HepG2 (cell line): Measurements from ENCODE around the gene RGS19. TPM values are rescaled to one million over a fixed set of nuclear protein-coding genes. Genes with fewer than 3 reads are reported as not detected.
A peak's percentile ranks its signal among the peaks of the same experiment; 100 is the strongest.

ENCODE experiments used
- E2F2 ChIP-seq: sonication (generic); formaldehyde crosslinking; IDR thresholded peaks from 2 replicates; pipeline ENCODE4 v1.4.0; 2020; ENCODE audit warnings: missing genetic modification reagents, borderline replicate concordance
- EZH2 ChIP-seq: conservative IDR thresholded peaks from 2 replicates; pipeline ENCODE4 v1.6.1; 2012; ENCODE audit warnings: mild to moderate bottlenecking, low read depth, low read length, moderate library complexity
- HNRNPK ChIP-seq: fragments of 200-400 bp; formaldehyde crosslinking; IDR thresholded peaks from 2 replicates; pipeline ENCODE4 v1.6.1; 2018; ENCODE audit warnings: low read length, low read depth, moderate library complexity, mild to moderate bottlenecking; ENCODE audit not compliant: poor library complexity, severe bottlenecking
- PHF20 ChIP-seq: sonication (generic); formaldehyde crosslinking; IDR thresholded peaks from 2 replicates; pipeline ENCODE4 v1.5.0; 2020; ENCODE audit warnings: mild to moderate bottlenecking, missing genetic modification reagents
- SMC3 ChIP-seq: IDR thresholded peaks from 2 replicates; pipeline ENCODE4 v1.6.1; 2011; ENCODE audit warnings: low read length, improper control_type of control experiment
- ZNF12 ChIP-seq: sonication (generic); formaldehyde crosslinking; IDR thresholded peaks from 2 replicates; pipeline ENCODE4 v1.5.0; 2020; ENCODE audit warnings: missing genetic modification reagents
- ZNF3 ChIP-seq: IDR thresholded peaks from 2 replicates; pipeline ENCODE4 v1.7.0; 2017; ENCODE audit warnings: inconsistent platforms
- ZNF850 ChIP-seq: sonication (generic); formaldehyde crosslinking; conservative IDR thresholded peaks from 2 replicates; pipeline ENCODE4 v1.9.0; 2021; ENCODE audit warnings: mild to moderate bottlenecking, missing genetic modification reagents
- ZNF891 ChIP-seq: sonication (generic); formaldehyde crosslinking; IDR thresholded peaks from 2 replicates; pipeline ENCODE4 v1.5.0; 2020; ENCODE audit warnings: mild to moderate bottlenecking, missing genetic modification reagents
- polyA plus RNA-seq, 8 experiments: library from polyadenylated mRNA; depleted of rRNA in 3 of 8; stranded (reverse) in 7 of 8; unstranded in 1 of 8; fragments of >200 nt; fragmentation: Illumina TruSeq in 4 of 8; extraction: Trizol in 4 of 8; gene quantifications; 2 replicates each; pipeline versions ENCODE4 v1.2.1 to v1.2.3, GENCODE V29; 2011 to 2016; ENCODE audit warnings: low read depth in 4 of 8, missing spikeins in 1 of 8, mixed read lengths in 1 of 8; ENCODE audit not compliant: insufficient read depth in 1 of 8
- total RNA-seq, 5 experiments: library from RNA; depleted of rRNA; stranded (reverse); fragments of >200 nt; fragmentation: Illumina TruSeq; extraction: Trizol; gene quantifications; 2 replicates each; pipeline ENCODE4 v1.2.3, GENCODE V29; 2016; ENCODE audit warnings: low read depth in 1 of 5
- TF ChIP-seq, protein P1 (sequence below), 2 experiments: fragments of 450-650 bp in 1 of 2; sonication (generic) in 1 of 2; formaldehyde crosslinking in 1 of 2; IDR thresholded peaks; 2 replicates each; pipeline versions ENCODE4 v1.6.1 to v1.8.0; 2016 to 2022; ENCODE audit warnings: antibody characterized with exemption in 1 of 2, mild to moderate bottlenecking in 1 of 2, missing genetic modification reagents in 1 of 2
- TF ChIP-seq, protein P2 (sequence below): sonication (generic); formaldehyde crosslinking; IDR thresholded peaks from 2 replicates; pipeline ENCODE4 v1.9.0; 2021; ENCODE audit warnings: mild to moderate bottlenecking, missing genetic modification reagents

RGS19 gene
- total and polyA plus RNA-seq, 2 of the 13 experiments (the other 11 are each of a cell fraction or from before 2014, with no cell fraction given), result 10.7 to 11.9 TPM

GRCh38 chr20:64053841-64054661, 25.3 kb downstream of the RGS19 start (continued):
- TF ChIP-seq, protein P1, sequence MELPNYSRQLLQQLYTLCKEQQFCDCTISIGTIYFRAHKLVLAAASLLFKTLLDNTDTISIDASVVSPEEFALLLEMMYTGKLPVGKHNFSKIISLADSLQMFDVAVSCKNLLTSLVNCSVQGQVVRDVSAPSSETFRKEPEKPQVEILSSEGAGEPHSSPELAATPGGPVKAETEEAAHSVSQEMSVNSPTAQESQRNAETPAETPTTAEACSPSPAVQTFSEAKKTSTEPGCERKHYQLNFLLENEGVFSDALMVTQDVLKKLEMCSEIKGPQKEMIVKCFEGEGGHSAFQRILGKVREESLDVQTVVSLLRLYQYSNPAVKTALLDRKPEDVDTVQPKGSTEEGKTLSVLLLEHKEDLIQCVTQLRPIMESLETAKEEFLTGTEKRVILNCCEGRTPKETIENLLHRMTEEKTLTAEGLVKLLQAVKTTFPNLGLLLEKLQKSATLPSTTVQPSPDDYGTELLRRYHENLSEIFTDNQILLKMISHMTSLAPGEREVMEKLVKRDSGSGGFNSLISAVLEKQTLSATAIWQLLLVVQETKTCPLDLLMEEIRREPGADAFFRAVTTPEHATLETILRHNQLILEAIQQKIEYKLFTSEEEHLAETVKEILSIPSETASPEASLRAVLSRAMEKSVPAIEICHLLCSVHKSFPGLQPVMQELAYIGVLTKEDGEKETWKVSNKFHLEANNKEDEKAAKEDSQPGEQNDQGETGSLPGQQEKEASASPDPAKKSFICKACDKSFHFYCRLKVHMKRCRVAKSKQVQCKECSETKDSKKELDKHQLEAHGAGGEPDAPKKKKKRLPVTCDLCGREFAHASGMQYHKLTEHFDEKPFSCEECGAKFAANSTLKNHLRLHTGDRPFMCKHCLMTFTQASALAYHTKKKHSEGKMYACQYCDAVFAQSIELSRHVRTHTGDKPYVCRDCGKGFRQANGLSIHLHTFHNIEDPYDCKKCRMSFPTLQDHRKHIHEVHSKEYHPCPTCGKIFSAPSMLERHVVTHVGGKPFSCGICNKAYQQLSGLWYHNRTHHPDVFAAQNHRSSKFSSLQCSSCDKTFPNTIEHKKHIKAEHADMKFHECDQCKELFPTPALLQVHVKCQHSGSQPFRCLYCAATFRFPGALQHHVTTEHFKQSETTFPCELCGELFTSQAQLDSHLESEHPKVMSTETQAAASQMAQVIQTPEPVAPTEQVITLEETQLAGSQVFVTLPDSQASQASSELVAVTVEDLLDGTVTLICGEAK (IDR thresholded peaks at IDR 0.05), result no peak
- TF ChIP-seq, protein P1 (CRISPR knock-in tag; IDR thresholded peaks at IDR 0.05), result no peak
- peak; percentile 54; the same call in 1 of the 2 replicates for TF ChIP-seq E2F2
- TF ChIP-seq, protein P2, sequence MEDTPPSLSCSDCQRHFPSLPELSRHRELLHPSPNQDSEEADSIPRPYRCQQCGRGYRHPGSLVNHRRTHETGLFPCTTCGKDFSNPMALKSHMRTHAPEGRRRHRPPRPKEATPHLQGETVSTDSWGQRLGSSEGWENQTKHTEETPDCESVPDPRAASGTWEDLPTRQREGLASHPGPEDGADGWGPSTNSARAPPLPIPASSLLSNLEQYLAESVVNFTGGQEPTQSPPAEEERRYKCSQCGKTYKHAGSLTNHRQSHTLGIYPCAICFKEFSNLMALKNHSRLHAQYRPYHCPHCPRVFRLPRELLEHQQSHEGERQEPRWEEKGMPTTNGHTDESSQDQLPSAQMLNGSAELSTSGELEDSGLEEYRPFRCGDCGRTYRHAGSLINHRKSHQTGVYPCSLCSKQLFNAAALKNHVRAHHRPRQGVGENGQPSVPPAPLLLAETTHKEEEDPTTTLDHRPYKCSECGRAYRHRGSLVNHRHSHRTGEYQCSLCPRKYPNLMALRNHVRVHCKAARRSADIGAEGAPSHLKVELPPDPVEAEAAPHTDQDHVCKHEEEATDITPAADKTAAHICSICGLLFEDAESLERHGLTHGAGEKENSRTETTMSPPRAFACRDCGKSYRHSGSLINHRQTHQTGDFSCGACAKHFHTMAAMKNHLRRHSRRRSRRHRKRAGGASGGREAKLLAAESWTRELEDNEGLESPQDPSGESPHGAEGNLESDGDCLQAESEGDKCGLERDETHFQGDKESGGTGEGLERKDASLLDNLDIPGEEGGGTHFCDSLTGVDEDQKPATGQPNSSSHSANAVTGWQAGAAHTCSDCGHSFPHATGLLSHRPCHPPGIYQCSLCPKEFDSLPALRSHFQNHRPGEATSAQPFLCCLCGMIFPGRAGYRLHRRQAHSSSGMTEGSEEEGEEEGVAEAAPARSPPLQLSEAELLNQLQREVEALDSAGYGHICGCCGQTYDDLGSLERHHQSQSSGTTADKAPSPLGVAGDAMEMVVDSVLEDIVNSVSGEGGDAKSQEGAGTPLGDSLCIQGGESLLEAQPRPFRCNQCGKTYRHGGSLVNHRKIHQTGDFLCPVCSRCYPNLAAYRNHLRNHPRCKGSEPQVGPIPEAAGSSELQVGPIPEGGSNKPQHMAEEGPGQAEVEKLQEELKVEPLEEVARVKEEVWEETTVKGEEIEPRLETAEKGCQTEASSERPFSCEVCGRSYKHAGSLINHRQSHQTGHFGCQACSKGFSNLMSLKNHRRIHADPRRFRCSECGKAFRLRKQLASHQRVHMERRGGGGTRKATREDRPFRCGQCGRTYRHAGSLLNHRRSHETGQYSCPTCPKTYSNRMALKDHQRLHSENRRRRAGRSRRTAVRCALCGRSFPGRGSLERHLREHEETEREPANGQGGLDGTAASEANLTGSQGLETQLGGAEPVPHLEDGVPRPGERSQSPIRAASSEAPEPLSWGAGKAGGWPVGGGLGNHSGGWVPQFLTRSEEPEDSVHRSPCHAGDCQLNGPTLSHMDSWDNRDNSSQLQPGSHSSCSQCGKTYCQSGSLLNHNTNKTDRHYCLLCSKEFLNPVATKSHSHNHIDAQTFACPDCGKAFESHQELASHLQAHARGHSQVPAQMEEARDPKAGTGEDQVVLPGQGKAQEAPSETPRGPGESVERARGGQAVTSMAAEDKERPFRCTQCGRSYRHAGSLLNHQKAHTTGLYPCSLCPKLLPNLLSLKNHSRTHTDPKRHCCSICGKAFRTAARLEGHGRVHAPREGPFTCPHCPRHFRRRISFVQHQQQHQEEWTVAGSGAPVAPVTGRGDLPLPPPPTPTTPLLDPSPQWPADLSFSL (CRISPR knock-in tag), result peak; percentile 89
- TF ChIP-seq SMC3, result peak; percentile 66
- TF ChIP-seq HNRNPK, result no peak
- peak; percentile 13; the same call in 1 of the 2 replicates for TF ChIP-seq ZNF12
- TF ChIP-seq EZH2, result no peak
- TF ChIP-seq ZNF850 (CRISPR knock-in tag), result no peak
- TF ChIP-seq PHF20, result peak; percentile 73
- TF ChIP-seq ZNF891 (CRISPR knock-in tag), result peak; percentile 62; the same call in 1 of the 2 replicates
- peak; percentile 31; the same call in 1 of the 2 replicates for TF ChIP-seq ZNF3 (CRISPR knock-in tag)
